K562 (cell line): ENCODE results near the gene C1RL. TPM values are rescaled to one million over a fixed set of nuclear protein-coding genes. Genes with fewer than 3 reads are reported as not detected.

ENCODE experiments used
- ATAC-seq: fragments of 200-7000 bp; cut with Tn5 transposase; 3 replicates; pipeline ENCODE4 v1.9.1; 2020; ENCODE audit warnings: moderate library complexity
- BruUV-seq: library from RNA; stranded (reverse); fragments of 400-500 nt; replicated peaks from 2 replicates; lab custom pipeline; 2021; lab: Mats Ljungman, UMichigan
- CTCF ChIA-PET: fragments of 300-600 bp; formaldehyde crosslinking; extraction: SDS; loops from one replicate; lab custom pipeline; 2021; ENCODE audit warnings: low intra/inter-chr PET ratio; lab: Yijun Ruan, JAX
- POLR2A ChIA-PET: fragments of 300-600, 350-650 bp; sonication (Branson Sonifier 250); formaldehyde crosslinking; extraction: SDS; loops from one replicate; lab custom pipeline; 2021; ENCODE audit warnings: antibody characterized with exemption, inconsistent platforms; lab: Yijun Ruan, JAX
- DNase-seq, 4 experiments: peaks; one replicate each; pipeline versions ENCODE4 v3.0.0 to v3.0.0-alpha.2; 2011 to 2018; ENCODE audit warnings: low spot score in 3 of 4, mixed read lengths in 3 of 4; ENCODE audit errors: extremely low read depth in 1 of 4
- FAIRE-seq: peaks from 2 replicates; lab custom pipeline; 2011; peaks lifted over from hg19 to GRCh38; lab: Jason Lieb, UNC
- H2AFZ ChIP-seq: 2 replicates; pipeline ENCODE4 v1.6.0; 2011; ENCODE audit warnings: low read depth, low read length, control low read depth, inconsistent platforms
- H3K27ac ChIP-seq: fragments of 200-600 bp; 3 replicates; pipeline ENCODE4 v1.8.0; 2011; ENCODE audit warnings: low read depth, mild to moderate bottlenecking, control low read depth, inconsistent platforms, low read length, moderate library complexity, mixed read lengths; ENCODE audit errors: extremely low read depth
- H3K27me3 ChIP-seq, 2 experiments: fragments of 300-600 bp in 1 of 2; 2 replicates in 1 of 2; 3 replicates in 1 of 2; pipeline versions ENCODE4 v1.6.0 to v1.8.0; 2011; ENCODE audit warnings: inconsistent platforms in 2 of 2, low read length in 2 of 2, mild to moderate bottlenecking in 1 of 2, mixed read lengths in 1 of 2, moderate library complexity in 1 of 2; ENCODE audit not compliant: control insufficient read depth in 2 of 2, insufficient read depth in 2 of 2
- H3K36me3 ChIP-seq: fragments of 300-600 bp; 3 replicates; pipeline ENCODE4 v1.8.0; 2011; ENCODE audit warnings: mild to moderate bottlenecking, low read length, inconsistent platforms; ENCODE audit not compliant: control insufficient read depth, insufficient read depth
- H3K4me1 ChIP-seq, 2 experiments: fragments of 200-600 bp in 1 of 2; replicated peaks in 1 of 2; 2 replicates in 1 of 2; 3 replicates in 1 of 2; pipeline versions ENCODE4 v1.5.1 to v1.8.0; 2011; ENCODE audit warnings: inconsistent platforms in 2 of 2, low read length in 2 of 2, mild to moderate bottlenecking in 1 of 2, mixed read lengths in 1 of 2, moderate library complexity in 1 of 2; ENCODE audit not compliant: control insufficient read depth in 2 of 2, insufficient read depth in 2 of 2
- H3K4me2 ChIP-seq: 2 replicates; pipeline ENCODE4 v1.6.1; 2011; ENCODE audit warnings: low read length, control low read depth, inconsistent platforms, mixed read lengths; ENCODE audit not compliant: insufficient read depth
- H3K4me3 ChIP-seq: fragments of 200-600 bp; sonication (generic), shearing (Covaris generic); 2 replicates; pipeline ENCODE4 v1.5.1; 2016; ENCODE audit warnings: control low read depth, inconsistent platforms
- H3K79me2 ChIP-seq: fragments of 200-600 bp; 3 replicates; pipeline ENCODE4 v1.8.0; 2011; ENCODE audit warnings: low read length, inconsistent platforms; ENCODE audit not compliant: control insufficient read depth, insufficient read depth
- H3K9ac ChIP-seq, 2 experiments: 2 replicates each; pipeline versions ENCODE4 v1.6.0 to v1.6.1; 2011; ENCODE audit warnings: low read depth in 2 of 2, low read length in 2 of 2, control low read depth in 1 of 2, inconsistent platforms in 1 of 2, mild to moderate bottlenecking in 1 of 2, mixed read lengths in 1 of 2; ENCODE audit not compliant: insufficient read depth in 1 of 2
- H3K9me1 ChIP-seq: one replicate; pipeline ENCODE4 v1.6.0; 2011; ENCODE audit warnings: inconsistent platforms, mild to moderate bottlenecking, low read length, moderate library complexity; ENCODE audit not compliant: control insufficient read depth, insufficient read depth
- H3K9me3 ChIP-seq: replicated peaks from 2 replicates; pipeline ENCODE4 v1.5.1; 2011; ENCODE audit warnings: low read depth, low read length, inconsistent platforms; ENCODE audit not compliant: control insufficient read depth, insufficient read depth
- H4K20me1 ChIP-seq: replicated peaks from 2 replicates; pipeline ENCODE4 v1.6.1; 2011; ENCODE audit warnings: low read length, inconsistent platforms, mixed read lengths; ENCODE audit not compliant: control insufficient read depth, insufficient read depth
- CREB3L1 ChIP-seq: fragments of 450-650 bp; IDR thresholded peaks from 2 replicates; pipeline ENCODE4 v1.6.1; 2014; ENCODE audit warnings: low read depth, mild to moderate bottlenecking, moderate library complexity, borderline replicate concordance
- ELF4 ChIP-seq: fragments of 450-650 bp; formaldehyde crosslinking; IDR thresholded peaks from 2 replicates; pipeline ENCODE4 v1.4.0; 2022; ENCODE audit warnings: missing genetic modification characterization
- MAX ChIP-seq: sonication (generic); formaldehyde crosslinking; IDR thresholded peaks from 2 replicates; pipeline ENCODE4 v1.9.0; 2022; ENCODE audit warnings: mild to moderate bottlenecking, missing genetic modification reagents
- POLR2G ChIP-seq: fragments of 200-400 bp; formaldehyde crosslinking; IDR thresholded peaks from 2 replicates; pipeline ENCODE4 v1.6.1; 2017; ENCODE audit warnings: low read depth, mild to moderate bottlenecking, antibody characterized with exemption, low read length, moderate library complexity
- XRCC5 ChIP-seq: fragments of 200-400 bp; formaldehyde crosslinking; IDR thresholded peaks from 2 replicates; pipeline ENCODE4 v1.6.1; 2017; ENCODE audit warnings: low read depth, mild to moderate bottlenecking, low read length
- ZNF766 ChIP-seq: fragments of 200-800 bp; sonication (Bioruptor generic); conservative IDR thresholded peaks from 2 replicates; pipeline ENCODE4 v1.6.1; 2016; ENCODE audit warnings: missing genetic modification characterization, missing compliant biosample characterization
- WGBS: fragments of 100-300 bp; shearing (Covaris generic); methylation state at CpG from one replicate; pipeline ENCODE4 v1.1.6; 2016; ENCODE audit warnings: low coverage, mixed read lengths; ENCODE audit not compliant: insufficient coverage; ENCODE audit errors: missing lambda C conversion rate; 5-methylcytosine and 5-hydroxymethylcytosine counted together
- in situ Hi-C: fragments of 300-500 bp; cut with MboI; formaldehyde crosslinking; loops from 4 replicates; pipeline ENCODE4 v1.15.0; 2018; ENCODE audit warnings: inconsistent platforms, mixed read lengths
- intact Hi-C: fragments of 100-400 bp; cut with micrococcal nuclease; formaldehyde crosslinking; loops from 2 replicates; pipeline ENCODE4 v1.14.2; 2022
- polyA plus RNA-seq, 8 experiments: library from polyadenylated mRNA; depleted of rRNA in 4 of 8; stranded (reverse) in 5 of 8; unstranded in 3 of 8; fragments of >200 nt; fragmentation: Nextera tagmentation in 2 of 8; fragmentation: Illumina TruSeq in 1 of 8; extraction: Ambion mirVana in 2 of 8; extraction: Trizol in 1 of 8; gene quantifications; 2 replicates each; pipeline versions ENCODE4 v1.2.1 to v1.2.3, GENCODE V29; 2011 to 2014; ENCODE audit warnings: inconsistent platforms in 1 of 8, missing spikeins in 1 of 8
- total RNA-seq, 7 experiments: library from RNA; depleted of rRNA in 6 of 7; stranded (reverse); fragments of >200 nt in 6 of 7; fragmentation: Illumina TruSeq in 2 of 7; extraction: Trizol in 2 of 7; gene quantifications; 2 replicates each; pipeline versions ENCODE4 v1.2.1 to v1.2.3, GENCODE V29; 2011 to 2021; ENCODE audit warnings: low replicate concordance in 1 of 7
- TF ChIP-seq, protein P1 (sequence below): fragments of 250-450 bp; sonication (Bioruptor Pico); IDR thresholded peaks from 2 replicates; pipeline ENCODE4 v1.5.0; 2021; ENCODE audit warnings: mild to moderate bottlenecking, borderline replicate concordance
- TF ChIP-seq, protein P2 (sequence below), 2 experiments: fragments of 450-650 bp; formaldehyde crosslinking in 1 of 2; IDR thresholded peaks; 2 replicates each; pipeline versions ENCODE4 v1.4.0 to v1.6.1; 2014 to 2020; ENCODE audit warnings: mild to moderate bottlenecking in 2 of 2, borderline replicate concordance in 1 of 2, low read depth in 1 of 2

C1RL gene
- total and polyA plus RNA-seq, 9 of the 15 experiments (the other 6 are each of a cell fraction or from before 2014, with no cell fraction given), result 1.4 to 10.7 (median 8.0) TPM

- ATAC-seq (peak; percentile 93), DNase-seq (peak; percentile 53 to 61 (median 60))
- H3K36me3 ChIP-seq, result peaks cover 17% of the 10 kb centered on the region; the same call in 2 of the 3 replicates
- TF ChIP-seq ELF4 (CRISPR knock-in tag), result no peak
- TF ChIP-seq, protein P1, sequence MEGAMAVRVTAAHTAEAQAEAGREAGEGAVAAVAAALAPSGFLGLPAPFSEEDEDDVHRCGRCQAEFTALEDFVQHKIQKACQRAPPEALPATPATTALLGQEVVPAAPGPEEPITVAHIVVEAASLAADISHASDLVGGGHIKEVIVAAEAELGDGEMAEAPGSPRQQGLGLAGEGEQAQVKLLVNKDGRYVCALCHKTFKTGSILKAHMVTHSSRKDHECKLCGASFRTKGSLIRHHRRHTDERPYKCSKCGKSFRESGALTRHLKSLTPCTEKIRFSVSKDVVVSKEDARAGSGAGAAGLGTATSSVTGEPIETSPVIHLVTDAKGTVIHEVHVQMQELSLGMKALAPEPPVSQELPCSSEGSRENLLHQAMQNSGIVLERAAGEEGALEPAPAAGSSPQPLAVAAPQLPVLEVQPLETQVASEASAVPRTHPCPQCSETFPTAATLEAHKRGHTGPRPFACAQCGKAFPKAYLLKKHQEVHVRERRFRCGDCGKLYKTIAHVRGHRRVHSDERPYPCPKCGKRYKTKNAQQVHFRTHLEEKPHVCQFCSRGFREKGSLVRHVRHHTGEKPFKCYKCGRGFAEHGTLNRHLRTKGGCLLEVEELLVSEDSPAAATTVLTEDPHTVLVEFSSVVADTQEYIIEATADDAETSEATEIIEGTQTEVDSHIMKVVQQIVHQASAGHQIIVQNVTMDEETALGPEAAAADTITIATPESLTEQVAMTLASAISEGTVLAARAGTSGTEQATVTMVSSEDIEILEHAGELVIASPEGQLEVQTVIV (CRISPR knock-in tag), result no peak
- no peak for TF ChIP-seq POLR2G
- no peak for TF ChIP-seq CREB3L1
- peak; percentile 39; the same call in 1 of the 2 replicates for TF ChIP-seq XRCC5
- TF ChIP-seq, protein P2, sequence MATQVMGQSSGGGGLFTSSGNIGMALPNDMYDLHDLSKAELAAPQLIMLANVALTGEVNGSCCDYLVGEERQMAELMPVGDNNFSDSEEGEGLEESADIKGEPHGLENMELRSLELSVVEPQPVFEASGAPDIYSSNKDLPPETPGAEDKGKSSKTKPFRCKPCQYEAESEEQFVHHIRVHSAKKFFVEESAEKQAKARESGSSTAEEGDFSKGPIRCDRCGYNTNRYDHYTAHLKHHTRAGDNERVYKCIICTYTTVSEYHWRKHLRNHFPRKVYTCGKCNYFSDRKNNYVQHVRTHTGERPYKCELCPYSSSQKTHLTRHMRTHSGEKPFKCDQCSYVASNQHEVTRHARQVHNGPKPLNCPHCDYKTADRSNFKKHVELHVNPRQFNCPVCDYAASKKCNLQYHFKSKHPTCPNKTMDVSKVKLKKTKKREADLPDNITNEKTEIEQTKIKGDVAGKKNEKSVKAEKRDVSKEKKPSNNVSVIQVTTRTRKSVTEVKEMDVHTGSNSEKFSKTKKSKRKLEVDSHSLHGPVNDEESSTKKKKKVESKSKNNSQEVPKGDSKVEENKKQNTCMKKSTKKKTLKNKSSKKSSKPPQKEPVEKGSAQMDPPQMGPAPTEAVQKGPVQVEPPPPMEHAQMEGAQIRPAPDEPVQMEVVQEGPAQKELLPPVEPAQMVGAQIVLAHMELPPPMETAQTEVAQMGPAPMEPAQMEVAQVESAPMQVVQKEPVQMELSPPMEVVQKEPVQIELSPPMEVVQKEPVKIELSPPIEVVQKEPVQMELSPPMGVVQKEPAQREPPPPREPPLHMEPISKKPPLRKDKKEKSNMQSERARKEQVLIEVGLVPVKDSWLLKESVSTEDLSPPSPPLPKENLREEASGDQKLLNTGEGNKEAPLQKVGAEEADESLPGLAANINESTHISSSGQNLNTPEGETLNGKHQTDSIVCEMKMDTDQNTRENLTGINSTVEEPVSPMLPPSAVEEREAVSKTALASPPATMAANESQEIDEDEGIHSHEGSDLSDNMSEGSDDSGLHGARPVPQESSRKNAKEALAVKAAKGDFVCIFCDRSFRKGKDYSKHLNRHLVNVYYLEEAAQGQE (IDR thresholded peaks at IDR 0.05; ENCODE audit: borderline replicate concordance), result peak; percentile 26; the same call in 1 of the 2 replicates
- TF ChIP-seq, protein P2 (CRISPR knock-in tag; IDR thresholded peaks at IDR 0.05; ENCODE audit: low read depth), result no peak
- no peak for TF ChIP-seq MAX
- TF ChIP-seq ZNF766 (CRISPR knock-in tag), result no peak
Observed at GRCh38 chr12:7142056-7142644, 33.1 kb upstream of the C1RL start.

More at GRCh38 chr12:7142056-7142644, 33.1 kb upstream of the C1RL start:
- no peak overlapping the region for H3K27ac ChIP-seq
- no peaks in the 10 kb centered on the region for H4K20me1 ChIP-seq
- intact Hi-C loops (loop anchor here (1.0 kb wide), 1 partner anchor 46 kb away; no protein-coding TSS in a partner anchor), in situ Hi-C loops (no loop called here)
- no peaks in the 10 kb centered on the region for H3K9me1 ChIP-seq
- no peak overlapping the region for H3K4me3 ChIP-seq
- H3K9me3 ChIP-seq, result no peaks in the 10 kb centered on the region
- no peak overlapping the region for H2AFZ ChIP-seq
- peaks cover 7 to 10% of the 10 kb centered on the region in 2 experiments; a peak in 3 of 5 replicates for H3K4me1 ChIP-seq
- H3K9ac ChIP-seq, result no peak overlapping the region
- 59% methylated on average over 3 of the region's 5 CpGs for WGBS
- CTCF ChIA-PET, result interaction anchor here (0.7 to 1.4 kb wide), 4 partner anchors 47 to 496 kb away, joined by 3 to 6 read pairs (median 4); partner anchors contain the start of gene PEX5
- POLR2A ChIA-PET, result no interaction called here
- no TSS peak for BruUV-seq
- H3K4me2 ChIP-seq, result no peak overlapping the region
- H3K27me3 ChIP-seq, result no peaks in the 10 kb centered on the region
- H3K79me2 ChIP-seq, result no peaks in the 10 kb centered on the region
- FAIRE-seq, result peak; percentile 79
